ENCODE data around the gene FXYD5. TPM values are rescaled to one million over a fixed set of nuclear protein-coding genes. Genes with fewer than 3 reads are reported as not detected.

Gene FXYD5
- 199 to 233 TPM (median 227 TPM) in 5 replicates for total RNA-seq (2022; extraction: Qiagen RNA extraction)

GRCh38 chr19:35154525-35155406 is at the start of gene FXYD5:
TSS of gene FXYD5 (plus strand) at chr19:35154735. CDS start at chr19:35155551, 816 bp downstream.

GRCh38 chr19:35115177-35115951 is 39.2 kb upstream of the FXYD5 start, which contains the start of gene FXYD3:
TSS of gene FXYD3 (plus strand) at chr19:35115823. CDS start at chr19:35119377, 3,554 bp downstream.

GRCh38 chr19:35134601-35135242 is 19.8 kb upstream of the FXYD5 start, which contains the start of gene LGI4:
TSS of gene LGI4 (minus strand) at chr19:35135059. CDS start at chr19:35134680, 379 bp downstream.

GRCh38 chr19:35138305-35138892 is 16.1 kb upstream of the FXYD5 start, which contains the start of gene FXYD1:
TSS of gene FXYD1 (plus strand) at chr19:35138824. CDS start at chr19:35140080, 1,256 bp downstream.

GRCh38 chr19:35143231-35143715 is 11.3 kb upstream of the FXYD5 start, which contains the start of gene FXYD7:
TSS of gene FXYD7 (plus strand) at chr19:35143255. CDS start at chr19:35143334, 79 bp downstream.

Other genes starting within 250 kb of the FXYD5 start
- gene ZNF30, start 227.8 kb upstream of the FXYD5 start, total RNA-seq (2022; extraction: Qiagen RNA extraction), result 4.7 to 6.2 TPM (median 5.1 TPM) in 5 replicates
- gene ZNF792, start 190.5 kb upstream of the FXYD5 start, total RNA-seq (2022; extraction: Qiagen RNA extraction), result 1.6 to 2.2 TPM (median 1.9 TPM) in 5 replicates
- 113 to 159 TPM (median 150 TPM) in 5 replicates for gene GRAMD1A, start 154.4 kb upstream of the FXYD5 start, total RNA-seq (2022; extraction: Qiagen RNA extraction)
- 13.1 to 20.9 TPM (median 19.9 TPM) in 5 replicates for gene SCN1B, start 124.3 kb upstream of the FXYD5 start, total RNA-seq (2022; extraction: Qiagen RNA extraction)
- 0.05 to 0.09 TPM (median 0.07 TPM) in 5 replicates for gene HPN, start 113.0 kb upstream of the FXYD5 start, total RNA-seq (2022; extraction: Qiagen RNA extraction)
- 0.10 to 0.24 TPM (median 0.12 TPM) in 4 of 5 replicates, not detected in the other for gene FXYD3, start 38.9 kb upstream of the FXYD5 start, total RNA-seq (2022; extraction: Qiagen RNA extraction)
- gene LGI4, start 19.7 kb upstream of the FXYD5 start, total RNA-seq (2022; extraction: Qiagen RNA extraction), result 0.08 to 0.22 TPM (median 0.16 TPM) in 5 replicates
- gene FXYD1, start 15.9 kb upstream of the FXYD5 start, total RNA-seq (2022; extraction: Qiagen RNA extraction), result 0.08 to 0.45 TPM (median 0.30 TPM) in 5 replicates
- 0.12 to 0.42 TPM (median 0.23 TPM) in 4 of 5 replicates, not detected in the other for gene FXYD7, start 11.5 kb upstream of the FXYD5 start, total RNA-seq (2022; extraction: Qiagen RNA extraction)
- not detected in 5 replicates for gene FAM187B, start 74.0 kb downstream of the FXYD5 start, total RNA-seq (2022; extraction: Qiagen RNA extraction)
- gene LSR, start 94.3 kb downstream of the FXYD5 start, total RNA-seq (2022; extraction: Qiagen RNA extraction), result 7.1 to 11.5 TPM (median 10.2 TPM) in 5 replicates
- 112 to 163 TPM (median 159 TPM) in 5 replicates for gene USF2, start 114.2 kb downstream of the FXYD5 start, total RNA-seq (2022; extraction: Qiagen RNA extraction)
- 0.24 TPM in 1 of 5 replicates, not detected in the others for gene HAMP, start 127.8 kb downstream of the FXYD5 start, total RNA-seq (2022; extraction: Qiagen RNA extraction)
- 0.12 TPM in 1 of 5 replicates, not detected in the others for gene MAG, start 137.4 kb downstream of the FXYD5 start, total RNA-seq (2022; extraction: Qiagen RNA extraction)
- gene CD22, start 174.5 kb downstream of the FXYD5 start, total RNA-seq (2022; extraction: Qiagen RNA extraction), result 0.92 to 1.4 TPM (median 0.99 TPM) in 5 replicates
- 0.05 TPM in 1 of 5 replicates, not detected in the others for gene FFAR1, start 193.2 kb downstream of the FXYD5 start, total RNA-seq (2022; extraction: Qiagen RNA extraction)
- not detected in 5 replicates for gene FFAR3, start 203.7 kb downstream of the FXYD5 start, total RNA-seq (2022; extraction: Qiagen RNA extraction)
- not detected in 5 replicates for gene GPR42, start 216.3 kb downstream of the FXYD5 start, total RNA-seq (2022; extraction: Qiagen RNA extraction)

Data from A549 treated with CORT108297 at 1 μM for 4 hours (cell line).